PC-9 (cell line): ENCODE results near the gene SDSL. TPM values are rescaled to one million over a fixed set of nuclear protein-coding genes. Genes with fewer than 3 reads are reported as not detected.

Experiments used
- BruUV-seq: library from RNA; stranded (reverse); fragments of 400-500 nt; replicated peaks from 2 replicates; lab custom pipeline; 2021; lab: Mats Ljungman, UMichigan
- CTCF ChIA-PET: fragments of 300-600 bp; sonication (Branson Sonifier 250); formaldehyde crosslinking; loops from one replicate; lab custom pipeline; 2022; ENCODE audit warnings: antibody characterized with exemption; lab: Charles Lee
- POLR2A ChIA-PET: fragments of 300-600 bp; sonication (Branson Sonifier 250); formaldehyde crosslinking; loops from one replicate; lab custom pipeline; 2022; ENCODE audit warnings: antibody characterized with exemption; ENCODE audit not compliant: unreplicated experiment; lab: Charles Lee
- DNase-seq, 2 experiments: peaks; one replicate each; pipeline versions ENCODE4 v3.0.0 to v3.0.0-alpha.2; 2015 to 2022; ENCODE audit warnings: mixed read lengths in 1 of 2
- H2AFZ ChIP-seq: fragments of 200-600 bp; sonication (generic); 2 replicates; pipeline ENCODE4 v1.8.1; 2017; ENCODE audit warnings: antibody characterized with exemption
- H3F3A ChIP-seq: fragments of 200-600 bp; sonication (generic); 2 replicates; pipeline ENCODE4 v1.8.1; 2017; ENCODE audit warnings: antibody characterized with exemption, mild to moderate bottlenecking, low read depth; ENCODE audit not compliant: insufficient read depth
- H3K27ac ChIP-seq: fragments of 200-600 bp; sonication (generic); 2 replicates; pipeline ENCODE4 v1.6.1; 2016; ENCODE audit warnings: mixed run types
- H3K27me3 ChIP-seq: fragments of 200-600 bp; sonication (generic); 2 replicates; pipeline ENCODE4 v1.6.1; 2016; ENCODE audit warnings: low read depth, mixed run types; ENCODE audit not compliant: insufficient read depth
- H3K36me3 ChIP-seq: fragments of 200-600 bp; sonication (generic); 2 replicates; pipeline ENCODE4 v1.6.1; 2016; ENCODE audit warnings: low read depth, mixed run types
- H3K4me1 ChIP-seq: fragments of 200-600 bp; sonication (generic); replicated peaks from 2 replicates; pipeline ENCODE4 v1.6.1; 2016; ENCODE audit warnings: mixed run types; ENCODE audit not compliant: insufficient read depth
- H3K4me2 ChIP-seq: fragments of 200-600 bp; sonication (generic); 2 replicates; pipeline ENCODE4 v1.6.1; 2017; ENCODE audit warnings: mixed run types
- H3K4me3 ChIP-seq: fragments of 200-600 bp; sonication (generic); 2 replicates; pipeline ENCODE4 v1.6.1; 2016; ENCODE audit warnings: mixed run types
- H3K79me2 ChIP-seq: fragments of 200-600 bp; sonication (generic); 2 replicates; pipeline ENCODE4 v1.6.1; 2017; ENCODE audit warnings: low read depth, mixed run types
- H3K9me2 ChIP-seq: fragments of 200-600 bp; sonication (generic); 2 replicates; pipeline ENCODE4 v1.8.1; 2017; ENCODE audit warnings: mild to moderate bottlenecking; ENCODE audit not compliant: insufficient read depth
- H3K9me3 ChIP-seq: fragments of 200-600 bp; sonication (generic); 2 replicates; pipeline ENCODE4 v1.8.1; 2016; ENCODE audit warnings: low read depth; ENCODE audit not compliant: insufficient read depth
- H4K20me1 ChIP-seq: fragments of 200-600 bp; sonication (generic); 2 replicates; pipeline ENCODE4 v1.8.1; 2017; ENCODE audit not compliant: insufficient read depth
- EZH2 ChIP-seq: fragments of 200-600 bp; sonication (generic); IDR thresholded peaks from 2 replicates; pipeline ENCODE4 v1.8.0; 2017; ENCODE audit warnings: antibody characterized with exemption, low read depth
- intact Hi-C: fragments of 100-400 bp; cut with micrococcal nuclease; formaldehyde crosslinking; loops from one replicate; pipeline ENCODE4 v1.10.0; 2022; ENCODE audit not compliant: unreplicated experiment
- total RNA-seq: library from RNA; stranded (reverse); gene quantifications from 2 replicates; pipeline ENCODE4 v1.2.3, GENCODE V29; 2021
- TF ChIP-seq, protein P1 (sequence below): fragments of 200-600 bp; sonication (generic); conservative IDR thresholded peaks from 2 replicates; pipeline ENCODE4 v1.6.1; 2017; ENCODE audit warnings: mixed run types, antibody characterized with exemption, mild to moderate bottlenecking, moderate library complexity

Gene SDSL
- total RNA-seq, 1 experiment from 2014 or later: 14.2 TPM

DNA sequence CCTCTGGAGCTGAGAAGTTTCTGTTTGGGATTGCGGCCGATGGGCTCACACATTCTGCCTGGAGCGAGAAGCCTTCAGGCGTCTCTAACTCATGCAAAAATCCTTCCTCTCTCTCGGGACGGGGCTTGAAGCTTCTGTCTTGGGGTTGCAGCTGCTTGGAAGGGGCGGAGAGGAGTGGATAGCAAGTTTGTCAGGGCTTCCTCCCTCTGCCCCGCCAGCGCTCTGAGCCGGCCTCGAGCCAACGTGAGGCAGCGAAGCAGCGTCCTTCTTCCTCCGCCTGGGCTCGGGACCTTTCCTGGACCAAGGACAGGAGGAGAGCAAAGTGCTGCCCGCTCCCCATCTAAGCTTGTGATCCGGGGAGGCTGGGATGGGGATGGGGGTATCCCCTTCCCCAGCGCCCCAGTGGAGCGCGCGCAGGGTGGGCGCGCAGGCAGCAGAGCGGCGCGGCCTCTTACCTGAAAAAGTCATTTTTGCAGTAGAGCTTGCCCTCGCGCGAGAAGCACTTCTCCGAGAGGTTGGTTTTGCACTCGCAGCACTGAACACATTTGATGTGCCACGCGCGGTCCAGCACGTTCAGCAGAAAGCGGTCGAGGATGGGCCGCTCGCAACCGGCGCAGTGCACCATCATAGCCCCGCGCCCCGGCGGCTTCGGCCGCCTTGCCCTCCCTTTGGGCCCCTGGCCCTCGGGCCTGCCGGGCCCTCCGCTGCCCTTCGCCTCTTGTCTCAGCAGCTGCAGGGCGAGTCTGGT is 48.9 kb downstream of the SDSL start:
- Histone ChIP-seq H3K9me2 (no peaks in the 10 kb centered on the region), H3K27me3 (peaks cover 96% of the 10 kb centered on the region), H3K9me3 (no peaks in the 10 kb centered on the region), H3F3A (no peaks in the 10 kb centered on the region), H2AFZ (no peak overlapping the region), H3K79me2 (no peaks in the 10 kb centered on the region), H3K4me2 (no peak overlapping the region), H3K27ac (no peak overlapping the region), H3K36me3 (no peaks in the 10 kb centered on the region), H3K4me3 (no peak overlapping the region), H4K20me1 (no peaks in the 10 kb centered on the region), H3K4me1 (no peaks in the 10 kb centered on the region)
- intact Hi-C loops: no loop called here
- CTCF ChIA-PET: no interaction called here
- no TSS peak for BruUV-seq
- no peak for TF ChIP-seq EZH2
- TF ChIP-seq, protein P1, sequence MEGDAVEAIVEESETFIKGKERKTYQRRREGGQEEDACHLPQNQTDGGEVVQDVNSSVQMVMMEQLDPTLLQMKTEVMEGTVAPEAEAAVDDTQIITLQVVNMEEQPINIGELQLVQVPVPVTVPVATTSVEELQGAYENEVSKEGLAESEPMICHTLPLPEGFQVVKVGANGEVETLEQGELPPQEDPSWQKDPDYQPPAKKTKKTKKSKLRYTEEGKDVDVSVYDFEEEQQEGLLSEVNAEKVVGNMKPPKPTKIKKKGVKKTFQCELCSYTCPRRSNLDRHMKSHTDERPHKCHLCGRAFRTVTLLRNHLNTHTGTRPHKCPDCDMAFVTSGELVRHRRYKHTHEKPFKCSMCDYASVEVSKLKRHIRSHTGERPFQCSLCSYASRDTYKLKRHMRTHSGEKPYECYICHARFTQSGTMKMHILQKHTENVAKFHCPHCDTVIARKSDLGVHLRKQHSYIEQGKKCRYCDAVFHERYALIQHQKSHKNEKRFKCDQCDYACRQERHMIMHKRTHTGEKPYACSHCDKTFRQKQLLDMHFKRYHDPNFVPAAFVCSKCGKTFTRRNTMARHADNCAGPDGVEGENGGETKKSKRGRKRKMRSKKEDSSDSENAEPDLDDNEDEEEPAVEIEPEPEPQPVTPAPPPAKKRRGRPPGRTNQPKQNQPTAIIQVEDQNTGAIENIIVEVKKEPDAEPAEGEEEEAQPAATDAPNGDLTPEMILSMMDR: no peak
- no peak for DNase-seq
- POLR2A ChIA-PET: no interaction called here

- Histone ChIP-seq H3K9me2 (no peaks in the 10 kb centered on the region), H3K27ac (no peak within 1 kb of the TSS), H3K27me3 (peaks cover 92% of the 10 kb centered on the region), H3K9me3 (no peaks in the 10 kb centered on the region), H3K79me2 (no peaks in the 10 kb centered on the region), H3K36me3 (no peaks in the 10 kb centered on the region), H3K4me2 (no peak within 1 kb of the TSS), H3F3A (no peaks in the 10 kb centered on the region), H3K4me3 (no peak within 1 kb of the TSS), H4K20me1 (no peaks in the 10 kb centered on the region), H2AFZ (no peak within 1 kb of the TSS), H3K4me1 (no peaks in the 10 kb centered on the region)
- intact Hi-C loops: no loop called here
- TF ChIP-seq, protein P1: no peak
- TF ChIP-seq EZH2: no peak
- DNase-seq: no peak
- BruUV-seq: no TSS peak
- CTCF ChIA-PET: no interaction called here
- POLR2A ChIA-PET: no interaction called here
Observed at GRCh38 chr12:113471619-113472171, 49.5 kb downstream of the SDSL start, which contains the start of gene LHX5. TSS of gene LHX5 (minus strand) at chr12:113471871. CDS start at chr12:113471498, 373 bp downstream.

GRCh38 chr12:113472191-113473121 is 50.3 kb downstream of the SDSL start:
- Histone ChIP-seq H3K36me3 (no peaks in the 10 kb centered on the region), H3K4me2 (no peak overlapping the region), H3K79me2 (no peaks in the 10 kb centered on the region), H3F3A (no peaks in the 10 kb centered on the region), H4K20me1 (no peaks in the 10 kb centered on the region), H2AFZ (no peak overlapping the region), H3K27me3 (peaks cover 90% of the 10 kb centered on the region), H3K27ac (no peak overlapping the region), H3K4me1 (no peaks in the 10 kb centered on the region), H3K9me3 (no peaks in the 10 kb centered on the region), H3K4me3 (no peak overlapping the region), H3K9me2 (no peaks in the 10 kb centered on the region)
- POLR2A ChIA-PET: no interaction called here
- intact Hi-C loops: no loop called here
- CTCF ChIA-PET: no interaction called here
- no TSS peak for BruUV-seq
- DNase-seq: no peak
- TF ChIP-seq EZH2: no peak
- TF ChIP-seq, protein P1: no peak
